ENCODE measurements around the gene TEX48.
A peak's percentile ranks its signal among the peaks of the same experiment; 100 is the strongest.

The TEX48 gene

GRCh38 chr9:114695948-114696347 lies 14.0 kb upstream of the TEX48 start:
- DNase-seq (ENCODE audit: low read depth, low spot score): no peak
- in situ Hi-C loops (cut with HindIII; ENCODE audit: low sequenced_read_pairs): no loop called here
- H3K4me3 ChIP-seq (ENCODE audit: low read depth, low read length): no peak overlapping the region
- TF ChIP-seq, protein P1, sequence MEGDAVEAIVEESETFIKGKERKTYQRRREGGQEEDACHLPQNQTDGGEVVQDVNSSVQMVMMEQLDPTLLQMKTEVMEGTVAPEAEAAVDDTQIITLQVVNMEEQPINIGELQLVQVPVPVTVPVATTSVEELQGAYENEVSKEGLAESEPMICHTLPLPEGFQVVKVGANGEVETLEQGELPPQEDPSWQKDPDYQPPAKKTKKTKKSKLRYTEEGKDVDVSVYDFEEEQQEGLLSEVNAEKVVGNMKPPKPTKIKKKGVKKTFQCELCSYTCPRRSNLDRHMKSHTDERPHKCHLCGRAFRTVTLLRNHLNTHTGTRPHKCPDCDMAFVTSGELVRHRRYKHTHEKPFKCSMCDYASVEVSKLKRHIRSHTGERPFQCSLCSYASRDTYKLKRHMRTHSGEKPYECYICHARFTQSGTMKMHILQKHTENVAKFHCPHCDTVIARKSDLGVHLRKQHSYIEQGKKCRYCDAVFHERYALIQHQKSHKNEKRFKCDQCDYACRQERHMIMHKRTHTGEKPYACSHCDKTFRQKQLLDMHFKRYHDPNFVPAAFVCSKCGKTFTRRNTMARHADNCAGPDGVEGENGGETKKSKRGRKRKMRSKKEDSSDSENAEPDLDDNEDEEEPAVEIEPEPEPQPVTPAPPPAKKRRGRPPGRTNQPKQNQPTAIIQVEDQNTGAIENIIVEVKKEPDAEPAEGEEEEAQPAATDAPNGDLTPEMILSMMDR (IDR thresholded peaks at IDR 0.05; ENCODE audit: low read depth, low read length): no peak

DNA sequence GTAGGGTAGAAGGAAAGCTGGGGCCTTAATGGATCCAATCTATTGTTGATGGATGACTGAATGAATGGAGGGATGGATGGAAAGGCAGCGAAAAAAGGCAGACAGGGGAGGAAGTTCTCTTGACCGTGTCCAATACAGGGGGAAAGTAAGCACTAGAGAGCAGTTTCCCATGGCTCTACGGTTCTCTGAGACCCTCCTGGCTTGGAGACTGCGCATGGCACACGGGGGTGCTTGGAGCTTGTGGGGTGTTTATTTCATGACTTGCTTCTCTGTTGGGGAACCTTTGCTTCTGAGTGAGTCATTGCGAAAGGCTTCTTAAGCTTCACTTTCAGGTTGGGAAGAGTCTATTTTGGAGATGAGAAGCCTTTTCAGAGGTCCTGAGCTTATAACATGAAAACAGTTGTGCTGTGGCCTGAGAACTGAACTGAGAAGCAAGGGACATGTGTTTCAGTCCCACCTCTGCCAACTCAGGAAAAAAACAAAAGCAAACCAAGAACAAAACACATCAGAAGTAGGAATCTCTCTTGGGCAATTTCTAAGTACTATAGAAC lies 12.8 kb upstream of the TEX48 start:
- DNase-seq (ENCODE audit: low read depth, low spot score): no peak
- in situ Hi-C loops (cut with HindIII; ENCODE audit: low sequenced_read_pairs): no loop called here
- no peak overlapping the region for H3K4me3 ChIP-seq (ENCODE audit: low read depth, low read length)
- TF ChIP-seq, protein P1 (IDR thresholded peaks at IDR 0.05; ENCODE audit: low read depth, low read length): no peak

DNA sequence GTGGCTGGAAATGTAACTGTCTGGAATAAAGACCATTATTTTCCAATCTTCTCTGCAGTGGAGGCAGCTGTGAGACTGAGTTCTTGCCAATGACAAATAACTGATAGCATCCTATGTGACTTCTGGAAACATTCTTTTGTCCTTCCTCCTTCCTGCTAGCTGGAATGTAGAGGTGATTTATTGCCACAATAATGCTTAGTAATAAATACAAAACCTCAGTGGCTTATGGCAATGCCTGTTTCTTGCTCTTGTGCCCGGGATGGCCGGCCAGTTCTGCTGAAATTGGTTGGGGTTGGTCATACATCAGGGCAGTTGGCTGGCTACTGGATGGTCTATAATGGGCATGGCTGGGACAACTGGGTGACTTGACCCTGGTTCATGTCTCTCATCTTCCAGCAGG lies 12.2 kb upstream of the TEX48 start:
- H3K4me3 ChIP-seq (ENCODE audit: low read depth, low read length): no peak overlapping the region
- TF ChIP-seq, protein P1 (IDR thresholded peaks at IDR 0.05; ENCODE audit: low read depth, low read length): no peak
- in situ Hi-C loops (cut with HindIII; ENCODE audit: low sequenced_read_pairs): no loop called here
- DNase-seq (ENCODE audit: low read depth, low spot score): peak; percentile 35

- in situ Hi-C loops (cut with HindIII; ENCODE audit: low sequenced_read_pairs): no loop called here
- TF ChIP-seq, protein P1 (IDR thresholded peaks at IDR 0.05; ENCODE audit: low read depth, low read length): no peak
These were observed 11.4 kb upstream of the TEX48 start for GRCh38 chr9:114693248-114693855.

GRCh38 chr9:114691956-114692295 lies 9.9 kb upstream of the TEX48 start:
- no peak for DNase-seq (ENCODE audit: low read depth, low spot score)
- H3K4me3 ChIP-seq (ENCODE audit: low read depth, low read length): no peak overlapping the region
- TF ChIP-seq, protein P1 (IDR thresholded peaks at IDR 0.05; ENCODE audit: low read depth, low read length): no peak
- in situ Hi-C loops (cut with HindIII; ENCODE audit: low sequenced_read_pairs): no loop called here

More at GRCh38 chr9:114693248-114693855, 11.4 kb upstream of the TEX48 start:
- no peak overlapping the region for H3K4me3 ChIP-seq (ENCODE audit: low read depth, low read length)
- DNase-seq (ENCODE audit: low read depth, low spot score): no peak

GRCh38 chr9:114691046-114691955 lies 9.3 kb upstream of the TEX48 start:
- no peak overlapping the region for H3K4me3 ChIP-seq (ENCODE audit: low read depth, low read length)
- in situ Hi-C loops (cut with HindIII; ENCODE audit: low sequenced_read_pairs): no loop called here
- DNase-seq (ENCODE audit: low read depth, low spot score): peak; percentile 90
- TF ChIP-seq, protein P1 (IDR thresholded peaks at IDR 0.05; ENCODE audit: low read depth, low read length): no peak

All from astrocyte of the spinal cord (primary cell).